GM18507 (cell line): ENCODE measurements around the gene SMCR8.

Source experiments
- DNase-seq: peaks from one replicate; pipeline ENCODE4 v3.0.0; 2011; ENCODE audit warnings: low read depth; ENCODE audit not compliant: insufficient read length; ENCODE audit errors: extremely low spot score
- FAIRE-seq: peaks from 2 replicates; lab custom pipeline; 2011; peaks lifted over from hg19 to GRCh38; lab: Jason Lieb, UNC

The SMCR8 gene

GRCh38 chr17:18314059-18314730, 898 bp upstream of the SMCR8 start:
- no peak for DNase-seq
- FAIRE-seq: no peak

GRCh38 chr17:18315562-18315922, 449 bp downstream of the SMCR8 start:
- DNase-seq: no peak
- FAIRE-seq: no peak

GRCh38 chr17:18315961-18316360, 868 bp downstream of the SMCR8 start:
- DNase-seq: no peak
- FAIRE-seq: no peak

- DNase-seq (no peak), FAIRE-seq (no peak)
Observed at GRCh38 chr17:18318117-18318516, 3.0 kb downstream of the SMCR8 start.

- no peak for DNase-seq
- no peak for FAIRE-seq
Observed at GRCh38 chr17:18318771-18319450, 3.8 kb downstream of the SMCR8 start.

- FAIRE-seq (peak; percentile 26), DNase-seq (no peak)
Observed at GRCh38 chr17:18319604-18320256, 4.6 kb downstream of the SMCR8 start.

GRCh38 chr17:18320301-18320700, 5.2 kb downstream of the SMCR8 start:
- FAIRE-seq: no peak
- no peak for DNase-seq

- FAIRE-seq (no peak), DNase-seq (no peak)
Observed at GRCh38 chr17:18321309-18321708, 6.2 kb downstream of the SMCR8 start.

GRCh38 chr17:18322522-18322921, 7.4 kb downstream of the SMCR8 start:
- no peak for DNase-seq

GRCh38 chr17:18323007-18323406, 7.9 kb downstream of the SMCR8 start:
- DNase-seq (no peak), FAIRE-seq (no peak)

More at GRCh38 chr17:18322522-18322921, 7.4 kb downstream of the SMCR8 start:
- no peak for FAIRE-seq

- no peak for DNase-seq
- FAIRE-seq: no peak
Observed at GRCh38 chr17:18323507-18324139, 8.5 kb downstream of the SMCR8 start.

GRCh38 chr17:18324140-18325050, 9.3 kb downstream of the SMCR8 start:
- no peak for FAIRE-seq
- no peak for DNase-seq

- DNase-seq (no peak), FAIRE-seq (no peak)
Observed at GRCh38 chr17:18326039-18326438, 10.9 kb downstream of the SMCR8 start.

- FAIRE-seq (no peak), DNase-seq (no peak)
Observed at GRCh38 chr17:18326572-18326971, 11.5 kb downstream of the SMCR8 start.

- DNase-seq (no peak), FAIRE-seq (no peak)
Observed at GRCh38 chr17:18327093-18327492, 12.0 kb downstream of the SMCR8 start.

- DNase-seq (no peak), FAIRE-seq (no peak)
Observed at GRCh38 chr17:18327556-18327955, 12.5 kb downstream of the SMCR8 start.

GRCh38 chr17:18328643-18329204, 13.6 kb downstream of the SMCR8 start:
- FAIRE-seq (no peak), DNase-seq (no peak)

- DNase-seq (no peak), FAIRE-seq (no peak)
Observed at GRCh38 chr17:18331879-18332278, 16.8 kb downstream of the SMCR8 start.

GRCh38 chr17:18332909-18333489, 17.9 kb downstream of the SMCR8 start:
- no peak for FAIRE-seq

More at GRCh38 chr17:18332909-18333489, 17.9 kb downstream of the SMCR8 start:
- no peak for DNase-seq
